Stimulated activated CD8-positive, alpha-beta memory T cell treated with anti-CD3 and anti-CD28 coated beads, Interleukin-4, amount 100 ng/mL, for 1 hour (primary cell): ENCODE results near the gene CRYBA2.
A peak's percentile ranks its signal among the peaks of the same experiment; 100 is the strongest.

Source experiments
- DNase-seq, 2 donors: peaks; one replicate each; pipeline ENCODE4 v3.0.0-alpha.2; 2020; ENCODE audit warnings: low read depth in 2 of 2, low spot score in 1 of 2

CRYBA2 gene

DNA sequence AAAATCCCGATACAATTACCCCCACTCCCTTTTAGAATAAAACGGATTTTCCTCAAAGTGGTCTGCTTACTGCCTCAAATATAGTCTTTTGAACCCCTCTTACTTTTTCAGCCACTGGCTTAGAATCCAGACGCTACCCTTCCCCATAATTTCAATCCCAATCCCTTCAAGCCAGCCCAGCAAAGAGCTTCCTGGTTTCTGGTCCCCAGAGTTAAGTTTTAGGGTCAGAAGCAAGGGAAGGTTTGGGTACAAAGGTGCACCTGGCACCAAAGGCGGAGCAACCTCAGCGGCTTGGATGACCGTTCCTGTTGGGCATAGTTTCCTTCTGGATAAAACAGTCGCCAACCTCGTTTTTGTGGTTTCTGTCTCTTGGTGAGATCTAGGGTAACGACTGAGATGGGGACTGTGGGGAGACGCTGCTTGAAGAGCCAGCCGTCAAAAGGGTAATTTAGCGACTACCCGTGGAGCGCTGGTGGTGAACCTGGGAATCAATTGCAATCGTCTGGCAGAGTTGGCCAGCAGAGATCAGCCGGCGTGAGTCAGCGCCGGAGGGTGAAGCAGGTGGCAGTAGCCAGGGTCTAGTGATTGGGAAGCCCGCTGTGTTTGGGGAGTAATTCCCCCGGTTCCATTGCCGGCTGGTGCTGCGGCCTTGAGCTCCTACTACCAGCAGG, 9.8 kb downstream of the CRYBA2 start:
- no peak for DNase-seq

DNA sequence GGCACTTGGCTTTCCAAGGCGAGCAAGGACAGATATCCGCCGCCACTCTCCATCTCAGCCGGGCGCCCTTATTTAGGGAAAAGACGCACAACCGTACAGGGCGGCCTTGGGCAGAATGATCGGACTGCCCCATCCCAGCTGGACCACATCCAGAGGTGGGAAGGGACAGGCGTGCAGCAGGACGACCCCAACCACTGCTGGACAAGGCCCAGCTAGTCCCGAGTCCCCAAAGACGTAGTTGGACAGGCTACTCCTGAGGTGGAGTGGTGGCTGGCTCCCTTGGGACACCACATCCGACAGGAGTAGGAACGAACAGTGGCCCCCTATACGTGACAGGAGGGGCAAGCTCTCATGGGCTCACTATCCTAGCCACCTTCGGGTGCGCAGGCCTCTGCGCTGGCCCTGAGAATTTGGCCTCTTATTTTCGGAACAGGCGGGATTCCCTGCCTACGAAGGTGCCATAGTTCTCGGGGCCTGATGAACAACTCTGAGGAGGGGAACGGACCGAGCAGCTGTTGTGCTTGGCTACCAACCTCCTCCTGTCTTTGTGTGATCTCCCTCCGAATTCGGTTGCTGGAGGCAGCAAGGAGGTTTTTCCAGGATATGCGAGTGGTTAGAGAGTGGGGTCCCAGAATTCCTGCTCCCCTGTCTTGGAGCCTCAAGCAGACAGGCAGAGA, 10.5 kb downstream of the CRYBA2 start:
- no peak for DNase-seq

DNA sequence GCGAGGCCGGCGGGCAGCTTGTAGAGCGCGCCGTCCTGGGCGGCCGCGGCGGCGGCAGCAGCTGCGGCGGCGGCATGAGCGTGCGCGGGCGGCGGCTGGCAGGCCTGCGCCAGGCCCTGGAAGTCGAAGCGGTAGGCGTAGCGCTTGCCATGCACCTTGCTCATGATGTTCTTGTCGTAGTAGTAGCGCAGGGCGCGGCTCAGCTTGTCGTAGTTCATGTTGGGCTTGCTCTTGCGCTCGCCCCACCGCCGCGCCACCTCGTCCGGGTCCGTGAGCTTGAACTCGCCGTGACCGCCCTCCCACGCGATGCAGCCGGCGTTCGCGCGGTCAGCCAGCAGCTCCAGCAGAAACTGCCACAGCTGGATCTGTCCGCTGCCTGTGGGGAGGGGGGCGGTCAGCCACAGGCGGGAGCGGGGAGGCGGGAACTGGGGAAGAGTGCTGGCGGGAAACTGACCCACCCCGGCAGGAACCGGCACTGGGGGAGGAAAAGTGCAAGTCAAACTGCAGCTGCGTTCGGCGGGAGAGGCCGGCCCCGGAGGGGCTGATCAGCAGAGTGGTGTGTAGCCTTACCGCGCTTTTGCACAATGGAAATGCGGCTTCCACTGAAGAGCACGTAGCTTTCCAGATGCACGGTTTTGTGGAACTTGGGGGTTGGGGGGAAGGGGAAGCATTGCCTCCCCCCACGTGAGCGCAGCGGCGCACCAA, 11.2 kb downstream of the CRYBA2 start:
- no peak for DNase-seq

DNA sequence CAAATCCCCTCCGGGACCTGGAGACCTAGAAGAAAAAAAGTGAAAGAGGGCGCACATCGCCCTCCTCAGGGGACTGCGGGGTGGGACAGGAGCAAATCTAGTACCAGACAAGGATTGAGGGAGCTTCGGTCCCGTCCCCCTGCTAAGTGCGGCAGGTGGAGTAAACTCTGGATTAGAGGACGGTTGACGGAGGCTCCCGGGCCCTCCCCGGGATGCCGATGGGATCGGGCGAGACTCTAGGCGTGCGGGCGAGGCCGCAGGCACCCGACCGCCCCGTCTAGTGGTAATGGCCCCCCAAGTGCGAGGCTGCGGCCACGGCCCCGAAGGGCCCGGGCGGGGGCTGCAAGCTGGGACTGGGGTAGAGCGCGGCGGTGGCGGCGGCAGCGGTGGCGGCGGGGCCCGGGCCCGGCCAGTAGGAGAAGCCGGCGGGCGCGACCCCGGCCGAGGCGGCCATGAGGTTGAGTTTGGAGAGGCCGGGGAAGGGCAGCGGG, 11.8 kb downstream of the CRYBA2 start:
- no peak for DNase-seq

DNA sequence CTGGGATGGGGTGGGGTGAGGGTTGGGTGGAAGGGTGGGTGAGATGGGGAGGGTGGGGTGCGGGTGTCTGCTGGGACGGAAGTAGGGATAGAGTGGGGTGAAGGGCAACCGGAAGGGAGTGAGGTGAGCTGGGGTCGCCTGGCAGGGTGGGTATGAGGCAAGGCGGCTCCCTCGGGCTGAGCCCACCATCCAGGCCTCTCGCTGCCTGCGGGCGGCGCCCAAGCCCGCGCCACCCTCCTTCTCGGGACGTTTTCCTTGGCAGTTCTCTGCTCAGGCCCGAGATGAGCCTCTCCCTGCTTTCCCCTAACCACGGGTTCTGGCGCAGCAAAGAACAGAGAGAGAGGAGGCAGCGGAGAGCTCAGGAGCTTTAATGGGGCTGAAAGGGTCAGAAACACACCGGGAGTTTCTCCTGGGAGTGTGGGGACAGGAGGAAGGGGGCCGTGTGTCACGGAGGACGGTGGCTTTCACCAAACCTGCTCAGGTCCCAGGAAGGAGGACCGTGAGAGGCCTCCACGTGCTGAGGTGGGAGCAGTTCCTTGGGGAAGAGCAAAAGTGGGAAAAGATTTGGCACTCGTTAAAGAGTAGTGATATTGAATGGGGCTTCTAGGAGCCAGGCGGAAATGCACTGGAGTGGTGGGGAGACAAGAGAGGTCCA, 12.4 kb downstream of the CRYBA2 start:
- no peak for DNase-seq

DNA sequence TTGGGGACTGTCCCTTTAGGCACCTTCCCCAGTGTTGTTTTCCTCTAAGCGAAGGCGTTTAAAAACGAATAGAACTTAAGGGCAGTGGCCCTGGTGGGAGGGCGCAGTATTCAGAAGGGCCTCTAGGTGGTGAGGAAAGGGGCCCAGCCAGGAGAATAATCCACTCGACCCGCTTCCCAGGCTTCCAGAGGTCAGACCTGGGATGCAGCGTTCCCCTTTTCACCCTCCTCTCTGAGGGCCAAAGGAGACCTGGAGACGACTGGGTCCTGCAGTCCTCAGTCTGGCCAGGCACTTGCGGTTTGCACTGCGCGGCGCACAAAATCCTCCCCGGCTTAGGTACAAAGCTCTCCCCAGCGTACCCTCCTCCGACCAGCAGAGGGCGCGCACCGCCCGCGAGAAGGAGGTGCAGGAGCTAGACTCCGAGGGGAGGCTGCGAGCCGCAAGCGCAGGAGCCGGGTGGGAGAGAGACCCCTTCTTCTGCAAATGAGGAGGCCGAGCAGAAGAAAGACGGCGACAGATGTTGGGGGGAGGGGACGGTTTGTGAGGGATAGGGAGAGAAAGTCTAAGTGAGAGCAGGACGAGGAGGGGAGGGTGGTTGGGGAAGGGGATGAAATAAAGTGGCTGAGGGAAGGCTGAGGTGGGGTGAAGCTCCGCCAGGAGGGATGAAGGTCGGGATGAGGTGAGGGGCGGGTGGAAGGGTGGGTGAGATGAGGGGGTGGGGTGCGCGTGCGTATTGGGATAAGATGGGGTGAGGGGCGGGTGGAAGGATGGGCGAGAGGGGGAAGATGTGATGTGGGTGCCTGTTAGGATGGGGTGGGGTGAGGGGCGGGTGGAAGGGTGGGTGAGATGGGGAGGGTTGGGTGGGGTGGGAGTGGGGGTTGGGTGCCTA, 13.1 kb downstream of the CRYBA2 start:
- DNase-seq, result peak; percentile 59 to 70

DNA sequence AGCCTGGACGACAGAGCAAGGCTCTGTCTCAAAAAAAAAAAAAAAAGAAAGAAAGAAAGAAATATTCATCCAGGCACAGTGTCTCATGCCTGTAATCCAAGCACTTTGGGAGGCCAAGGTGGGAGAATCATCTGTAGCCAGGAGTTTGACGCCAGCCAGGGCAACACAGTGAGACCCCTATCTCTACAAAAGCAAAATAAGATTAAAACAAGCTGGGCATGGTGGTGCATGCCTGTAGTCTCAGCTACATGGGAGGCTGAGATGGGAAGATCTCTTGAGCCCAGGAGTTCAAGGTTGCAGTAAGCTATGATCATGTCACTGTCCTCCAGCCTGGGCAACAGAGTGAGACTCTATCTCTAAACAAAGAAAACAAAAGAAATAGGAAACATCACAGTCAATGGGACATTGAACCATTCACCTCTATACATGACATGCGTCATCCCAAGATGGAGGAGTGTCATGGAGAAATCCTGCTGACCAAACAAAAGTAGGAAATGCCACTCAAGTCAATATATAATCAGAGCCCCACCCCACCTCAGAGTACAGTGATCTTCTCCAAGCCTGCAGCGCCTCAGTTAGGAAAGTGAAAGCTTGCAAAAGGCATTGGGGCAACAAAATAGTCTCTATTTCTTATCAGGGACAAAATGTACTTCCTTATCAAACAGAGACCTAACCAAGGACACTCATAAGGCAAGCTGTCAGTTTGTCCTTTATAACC, 18.0 kb downstream of the CRYBA2 start:
- no peak for DNase-seq

DNA sequence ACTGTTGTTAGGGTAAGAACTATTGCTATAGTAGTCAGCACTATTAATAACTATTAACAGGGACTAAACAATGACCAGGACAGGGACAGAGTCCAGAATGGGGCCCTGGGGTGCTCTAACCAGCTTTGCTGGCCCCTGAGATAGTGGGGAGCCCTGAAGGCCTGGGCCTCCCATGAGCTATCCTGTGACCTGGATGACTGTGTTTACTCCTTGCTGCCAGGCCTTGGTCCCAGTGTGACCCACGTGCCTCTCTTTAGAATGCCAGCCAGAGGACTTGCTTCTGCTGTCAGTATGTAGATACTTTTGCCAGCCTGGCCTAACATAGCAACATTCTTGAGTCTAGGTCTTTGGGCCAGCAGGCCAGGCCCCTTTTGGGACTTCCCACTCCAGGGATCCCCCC, 22.3 kb downstream of the CRYBA2 start:
- DNase-seq, result no peak

DNA sequence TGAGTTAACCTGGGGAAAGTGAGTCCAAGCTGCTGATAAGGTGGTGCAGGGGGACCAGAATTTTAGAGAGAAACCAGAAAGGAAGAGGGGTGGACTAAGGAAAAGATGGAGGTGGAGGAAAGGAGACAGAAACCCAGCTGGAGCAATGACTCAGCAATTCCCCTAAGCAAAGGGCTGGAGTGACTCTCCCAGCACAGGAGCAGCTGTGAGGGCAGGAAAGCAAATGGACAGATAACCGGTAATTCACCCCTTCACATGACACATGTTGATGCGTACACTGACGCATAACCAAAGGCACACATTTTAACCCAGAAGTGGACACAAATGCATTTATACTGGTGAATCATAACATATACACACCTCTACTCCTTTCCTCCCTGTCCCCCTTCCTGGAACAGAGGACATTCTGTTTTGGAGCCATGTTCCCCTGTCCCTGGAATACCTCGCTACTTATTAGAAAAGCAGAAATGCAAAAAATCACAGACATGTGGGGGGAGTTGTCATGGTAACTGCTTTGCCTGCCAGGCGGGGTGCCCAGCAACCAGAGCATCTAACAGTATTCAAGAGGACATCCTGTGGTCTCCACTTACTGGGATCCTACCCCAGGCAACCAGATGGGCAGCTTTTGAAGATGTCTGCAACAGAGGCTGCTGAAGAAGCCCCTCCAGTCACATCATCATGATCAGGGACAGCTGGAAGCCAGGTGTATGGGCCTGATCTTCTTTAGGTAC, 29.0 kb downstream of the CRYBA2 start:
- DNase-seq, result no peak

DNA sequence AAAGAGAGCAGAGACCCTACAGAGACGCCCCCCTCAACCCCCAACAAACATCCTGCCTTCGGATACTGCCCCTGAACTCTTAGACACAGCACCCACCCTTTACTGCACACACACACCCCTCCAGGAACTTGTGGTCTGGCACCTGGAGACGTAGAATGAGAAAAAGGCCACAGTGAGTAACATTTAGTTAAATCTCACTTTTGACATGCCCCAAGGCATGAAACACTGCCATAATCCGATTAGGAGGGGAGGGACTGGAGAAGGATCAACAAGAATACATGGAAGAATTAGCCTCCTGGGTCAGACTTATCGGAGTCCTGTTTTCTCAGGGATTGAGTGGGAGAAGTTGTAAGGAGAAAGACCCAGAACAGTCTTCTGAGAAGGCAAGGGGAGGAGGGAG, 29.6 kb downstream of the CRYBA2 start:
- DNase-seq, result no peak

DNA sequence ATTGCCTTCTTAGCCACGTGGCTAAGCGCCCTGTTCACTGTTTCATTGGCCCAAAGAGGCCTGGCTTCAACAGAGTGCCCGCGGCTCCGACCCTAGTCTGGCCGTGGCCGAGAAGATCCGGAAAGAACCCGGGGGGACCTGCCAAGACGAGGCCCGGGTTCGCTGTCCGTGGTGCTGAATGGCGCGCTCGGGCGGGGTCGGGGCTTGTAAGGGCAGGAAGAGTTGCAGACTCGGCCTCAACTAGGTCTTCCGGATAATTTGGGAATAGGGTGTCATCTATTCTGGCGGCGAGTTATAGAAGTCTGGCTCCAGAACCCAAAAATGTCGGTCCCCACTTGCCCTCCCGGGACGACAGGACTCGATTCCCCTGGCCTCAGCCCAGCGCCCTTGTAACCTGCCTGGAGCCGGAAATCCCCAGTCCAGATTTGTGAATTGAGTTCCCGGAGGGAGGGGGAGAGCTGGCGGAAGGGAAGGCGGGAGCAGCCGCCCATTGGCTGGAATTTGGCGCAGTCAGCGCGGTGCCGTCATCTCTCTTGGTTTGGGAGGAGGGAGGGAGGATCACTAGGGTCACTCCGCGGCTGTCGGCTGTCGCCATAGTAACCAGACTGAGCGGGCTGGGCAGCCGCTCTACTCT, 30.2 kb downstream of the CRYBA2 start:
- peak in 1 of 2 donors; percentile 27 for DNase-seq

DNA sequence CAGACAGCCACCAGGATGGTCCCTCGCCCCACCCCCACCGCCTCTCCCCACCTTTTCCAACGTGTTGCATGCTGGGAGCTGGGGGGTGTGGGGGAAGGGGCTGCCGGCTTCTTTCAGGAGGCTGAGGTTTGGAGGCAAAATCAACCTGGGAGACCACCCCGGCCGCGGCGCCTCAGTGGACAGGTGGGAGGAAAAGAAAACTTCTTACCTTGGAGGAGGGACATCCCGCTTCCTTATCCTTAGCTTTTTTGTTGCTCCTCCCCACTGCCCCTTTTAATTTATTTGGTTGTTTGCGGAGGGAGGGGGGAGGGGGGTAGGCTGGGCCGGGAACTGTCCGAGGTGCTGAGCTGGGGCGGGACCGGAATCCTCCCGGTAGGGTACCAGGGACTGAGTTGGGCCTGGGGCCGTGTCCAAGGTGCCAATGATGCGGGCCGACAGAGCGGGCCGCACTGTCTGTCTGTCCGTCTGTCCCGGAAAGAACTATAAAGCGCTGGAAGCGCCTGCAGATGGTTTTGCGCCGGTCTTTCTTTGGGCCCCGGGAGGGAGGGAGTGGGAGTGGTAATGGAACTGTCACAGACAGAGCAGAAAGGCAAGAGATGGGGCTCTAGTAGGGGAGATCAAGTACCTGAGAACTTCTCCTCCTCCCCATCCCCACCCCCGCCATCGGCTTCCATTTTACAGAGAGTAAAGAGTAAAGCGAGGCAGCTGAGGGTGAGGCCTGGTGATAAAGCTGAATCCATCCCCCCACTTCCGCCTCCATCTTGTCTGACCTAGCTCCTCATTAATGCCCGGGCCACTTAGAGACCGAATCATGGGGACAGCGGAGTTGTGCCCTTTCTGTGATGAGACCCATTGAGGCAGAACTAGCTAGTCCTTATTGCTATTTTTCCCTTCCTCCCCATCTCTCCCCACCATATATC, 31.3 kb downstream of the CRYBA2 start:
- no peak for DNase-seq

DNA sequence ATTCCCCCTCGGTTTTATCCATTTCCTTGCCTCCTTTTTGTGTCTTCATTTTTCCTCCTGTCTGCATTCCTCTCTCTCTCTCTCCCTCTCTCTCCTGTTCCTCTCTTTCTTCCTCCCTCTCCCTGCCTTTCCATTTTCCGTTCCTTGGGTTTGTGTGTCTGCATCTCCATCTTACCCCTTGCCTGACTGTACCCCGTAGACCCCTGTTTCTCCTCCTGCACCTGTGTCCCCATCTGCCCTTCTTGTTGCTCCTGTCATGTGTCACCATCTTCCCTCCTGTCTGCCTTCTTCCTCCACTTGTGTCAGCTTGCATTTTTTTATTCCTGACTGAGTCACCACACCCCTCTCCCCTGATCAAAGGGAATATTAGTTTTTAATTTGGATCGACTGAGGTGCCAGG, 32.0 kb downstream of the CRYBA2 start:
- no peak for DNase-seq

DNA sequence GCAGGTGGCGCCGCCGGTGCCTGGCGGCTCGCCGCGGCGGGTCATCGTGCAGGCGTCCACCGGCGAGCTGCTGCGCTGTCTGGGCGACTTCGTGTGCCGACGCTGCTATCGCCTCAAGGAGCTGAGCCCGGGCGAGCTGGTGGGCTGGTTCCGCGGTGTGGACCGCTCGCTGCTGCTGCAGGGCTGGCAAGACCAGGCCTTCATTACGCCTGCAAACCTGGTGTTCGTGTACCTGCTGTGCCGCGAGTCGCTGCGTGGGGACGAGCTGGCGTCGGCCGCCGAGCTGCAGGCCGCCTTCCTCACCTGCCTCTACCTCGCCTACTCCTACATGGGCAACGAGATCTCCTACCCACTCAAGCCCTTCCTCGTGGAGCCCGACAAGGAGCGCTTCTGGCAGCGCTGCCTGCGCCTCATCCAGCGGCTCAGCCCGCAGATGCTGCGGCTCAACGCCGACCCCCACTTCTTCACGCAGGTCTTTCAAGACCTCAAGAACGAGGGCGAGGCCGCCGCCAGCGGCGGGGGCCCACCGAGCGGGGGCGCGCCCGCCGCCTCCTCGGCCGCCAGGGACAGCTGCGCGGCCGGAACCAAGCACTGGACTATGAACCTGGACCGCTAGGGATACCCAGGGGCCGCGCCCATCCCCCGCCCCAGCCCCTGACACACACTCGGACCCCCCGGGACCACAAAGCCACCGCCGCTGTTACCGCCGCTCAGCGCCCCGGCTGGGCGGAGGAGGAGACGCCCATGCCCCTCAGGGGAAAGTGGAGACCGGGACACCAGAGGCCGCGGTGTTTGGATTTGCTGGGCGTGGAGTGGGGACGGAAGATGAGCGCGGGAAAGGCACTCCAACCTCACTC, 32.7 kb downstream of the CRYBA2 start:
- DNase-seq, result no peak

DNA sequence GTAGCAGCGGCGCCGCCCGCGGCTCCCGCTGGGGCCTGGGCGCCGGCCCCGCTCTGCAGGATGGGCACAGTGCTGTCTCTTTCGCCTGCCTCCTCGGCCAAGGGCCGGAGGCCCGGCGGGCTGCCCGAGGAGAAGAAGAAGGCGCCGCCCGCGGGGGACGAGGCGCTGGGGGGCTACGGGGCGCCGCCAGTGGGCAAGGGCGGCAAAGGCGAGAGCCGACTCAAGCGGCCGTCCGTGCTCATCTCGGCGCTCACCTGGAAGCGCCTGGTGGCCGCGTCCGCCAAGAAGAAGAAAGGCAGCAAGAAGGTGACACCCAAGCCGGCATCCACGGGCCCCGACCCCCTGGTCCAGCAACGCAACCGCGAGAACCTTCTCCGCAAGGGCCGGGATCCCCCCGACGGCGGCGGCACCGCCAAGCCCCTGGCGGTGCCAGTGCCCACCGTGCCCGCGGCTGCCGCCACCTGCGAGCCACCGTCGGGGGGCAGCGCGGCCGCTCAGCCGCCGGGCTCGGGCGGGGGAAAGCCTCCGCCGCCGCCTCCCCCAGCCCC, 33.4 kb downstream of the CRYBA2 start:
- DNase-seq, result no peak

DNA sequence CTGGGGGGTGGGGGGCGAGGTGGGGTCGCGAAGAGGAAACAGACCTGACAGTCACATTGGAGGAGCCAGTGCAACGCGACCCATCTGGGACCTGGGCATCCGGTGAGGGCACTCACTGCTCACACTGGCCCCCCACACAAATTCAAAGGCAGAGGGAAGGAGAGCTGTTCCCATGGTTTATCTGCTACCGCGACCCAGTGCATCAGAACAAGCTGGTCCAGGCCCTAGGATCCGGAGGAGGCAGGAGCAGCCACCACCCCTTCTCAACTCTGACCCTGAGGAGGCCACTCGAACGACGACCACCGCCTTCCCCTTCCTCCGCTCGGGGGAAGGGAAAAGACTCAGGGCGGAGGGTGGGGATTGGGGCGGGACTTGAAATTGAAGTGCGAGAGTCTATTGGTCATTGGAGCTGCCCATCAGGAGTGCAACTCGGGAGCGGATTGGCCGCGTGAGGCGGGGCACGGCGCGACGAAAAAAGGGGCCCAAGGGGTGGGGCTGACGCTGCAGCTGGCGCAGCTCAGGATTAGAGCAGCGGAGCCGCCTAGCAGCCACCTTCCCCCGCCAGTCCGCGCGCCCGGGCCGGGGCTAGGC, 34.0 kb downstream of the CRYBA2 start, which contains the start of gene CDK5R2:
Gene CDK5R2 (plus strand): TSS at position 526 of the 591 bp plus-strand sequence. CDS start 155 bp downstream, outside the sequence.
- peak in 1 of 2 donors; percentile 31 for DNase-seq
